IPS-15b (cell line): ENCODE results near the gene CCDC102A.

ENCODE experiments used
- H3K27me3 ChIP-seq: one replicate; pipeline ENCODE4 v1.6.1; 2013; ENCODE audit warnings: low read length; ENCODE audit not compliant: control insufficient read depth, insufficient read depth
- H3K36me3 ChIP-seq: one replicate; pipeline ENCODE4 v1.6.1; 2013; ENCODE audit warnings: low read length; ENCODE audit not compliant: control insufficient read depth, insufficient read depth
- H3K4me1 ChIP-seq: one replicate; pipeline ENCODE4 v1.6.1; 2013; ENCODE audit warnings: mild to moderate bottlenecking, low read length; ENCODE audit not compliant: control insufficient read depth, insufficient read depth
- H3K4me3 ChIP-seq: one replicate; pipeline ENCODE4 v1.5.1; 2013; ENCODE audit warnings: low read depth, low read length
- H3K9ac ChIP-seq: one replicate; pipeline ENCODE4 v1.6.1; 2013; ENCODE audit warnings: low read depth, mild to moderate bottlenecking, low read length
- H3K9me3 ChIP-seq: one replicate; pipeline ENCODE4 v1.6.1; 2013; ENCODE audit warnings: mild to moderate bottlenecking, low read length; ENCODE audit not compliant: control insufficient read depth, insufficient read depth

Gene CCDC102A

DNA sequence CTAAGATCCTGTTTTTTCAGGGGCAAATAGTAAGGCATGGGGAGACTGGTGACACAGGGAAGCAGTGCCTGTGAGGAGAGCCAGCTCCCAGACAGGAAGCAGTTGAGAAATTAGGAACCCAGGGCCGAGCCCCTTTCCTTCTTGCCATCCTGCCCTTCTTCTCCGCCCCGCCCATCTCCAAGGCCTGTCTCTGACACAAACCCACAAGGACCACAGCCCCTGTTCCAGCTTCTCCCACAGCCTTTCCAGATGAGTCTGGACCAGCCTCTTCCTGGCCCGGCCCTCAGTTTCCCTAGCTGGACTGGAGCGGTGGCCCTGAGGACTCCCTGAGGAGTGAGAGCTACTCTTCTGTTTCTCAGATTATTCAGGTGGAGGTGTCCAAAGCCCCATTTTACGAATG lies 9.9 kb downstream of the CCDC102A start:
- H3K27me3 ChIP-seq = peaks cover 9% of the 10 kb centered on the region
- H3K36me3 ChIP-seq = no peaks in the 10 kb centered on the region
- no peaks in the 10 kb centered on the region for H3K9me3 ChIP-seq
- H3K4me3 ChIP-seq = no peak overlapping the region
- no peak overlapping the region for H3K9ac ChIP-seq
- peaks cover 6% of the 10 kb centered on the region for H3K4me1 ChIP-seq

DNA sequence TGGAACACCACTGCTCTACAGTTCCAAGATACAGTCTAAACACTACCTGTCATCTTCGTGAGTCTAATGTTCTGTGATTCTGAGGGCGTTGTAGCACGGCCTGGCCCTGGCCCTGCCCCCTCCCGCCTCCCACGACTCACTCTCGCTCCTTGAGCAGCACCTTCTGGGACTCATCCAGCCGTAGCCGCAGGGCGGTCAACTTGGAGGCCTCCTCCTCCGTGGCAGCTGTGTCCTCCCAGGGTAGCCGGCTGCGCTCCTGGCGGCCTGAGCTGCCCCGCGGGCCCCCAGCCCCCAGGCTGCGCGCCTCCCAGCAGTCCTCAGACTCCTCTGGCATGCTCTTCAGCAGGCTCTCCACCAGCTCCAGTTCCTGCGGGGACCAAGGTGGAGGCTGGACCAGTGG lies 10.6 kb downstream of the CCDC102A start:
- Histone ChIP-seq H3K27me3 (peaks cover 7% of the 10 kb centered on the region), H3K9ac (no peak overlapping the region), H3K4me1 (peaks cover 6% of the 10 kb centered on the region), H3K36me3 (no peaks in the 10 kb centered on the region), H3K4me3 (no peak overlapping the region), H3K9me3 (no peaks in the 10 kb centered on the region)

DNA sequence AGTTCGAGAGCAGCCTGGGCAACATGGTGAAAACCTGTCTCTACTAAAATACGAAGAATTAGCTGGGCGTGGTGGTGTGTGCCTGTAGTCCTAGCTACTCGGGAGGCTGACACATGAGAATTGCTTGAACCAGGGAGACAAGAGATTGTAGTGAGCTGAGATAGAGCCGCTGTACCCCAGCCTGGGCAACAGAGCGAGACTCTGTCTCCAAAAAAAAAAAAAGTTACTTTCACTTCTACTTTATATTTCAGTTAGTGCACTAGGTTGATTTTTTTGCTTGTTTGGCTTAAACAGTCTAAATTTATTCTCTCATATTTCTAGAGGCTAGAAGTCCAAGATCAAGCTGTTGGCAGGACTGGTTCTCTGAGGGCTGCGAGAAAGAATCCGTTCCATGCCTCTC lies 13.4 kb downstream of the CCDC102A start:
- H3K9me3 ChIP-seq = no peaks in the 10 kb centered on the region
- H3K27me3 ChIP-seq = no peaks in the 10 kb centered on the region
- H3K9ac ChIP-seq = no peak overlapping the region
- no peak overlapping the region for H3K4me3 ChIP-seq
- H3K4me1 ChIP-seq = peaks cover 4% of the 10 kb centered on the region
- peaks cover 4% of the 10 kb centered on the region for H3K36me3 ChIP-seq

DNA sequence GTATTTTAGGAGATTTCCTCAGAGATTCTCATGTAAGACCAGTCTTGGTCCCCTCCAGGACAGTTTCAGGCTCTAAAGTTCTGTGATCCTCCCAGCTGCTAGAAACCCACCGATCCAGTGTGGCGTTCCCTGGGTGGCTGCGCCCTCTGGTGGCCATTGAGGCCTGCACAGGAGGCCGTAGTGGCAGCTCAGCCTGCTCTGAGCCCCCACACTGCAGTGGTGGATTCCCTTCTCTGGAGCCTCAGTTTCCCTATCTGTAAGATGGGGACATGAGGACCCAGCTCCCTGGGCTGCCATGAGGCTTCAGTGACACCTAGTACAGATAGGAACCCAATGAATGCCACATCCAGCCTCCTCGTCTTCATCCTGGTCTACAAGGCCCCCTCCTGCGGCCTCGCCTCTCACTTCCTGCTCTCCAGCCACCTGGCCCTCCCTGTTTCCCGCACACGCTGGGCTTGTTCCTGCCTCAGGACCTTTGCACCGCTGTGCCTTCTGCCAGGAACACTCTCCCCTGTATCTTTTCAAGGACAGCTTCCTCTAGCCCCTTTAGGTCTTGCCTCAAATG lies 16.5 kb downstream of the CCDC102A start:
- no peaks in the 10 kb centered on the region for H3K9me3 ChIP-seq
- H3K36me3 ChIP-seq = peaks cover 4% of the 10 kb centered on the region
- no peak overlapping the region for H3K9ac ChIP-seq
- no peak overlapping the region for H3K4me3 ChIP-seq
- H3K27me3 ChIP-seq = no peaks in the 10 kb centered on the region
- H3K4me1 ChIP-seq = peaks cover 3% of the 10 kb centered on the region

DNA sequence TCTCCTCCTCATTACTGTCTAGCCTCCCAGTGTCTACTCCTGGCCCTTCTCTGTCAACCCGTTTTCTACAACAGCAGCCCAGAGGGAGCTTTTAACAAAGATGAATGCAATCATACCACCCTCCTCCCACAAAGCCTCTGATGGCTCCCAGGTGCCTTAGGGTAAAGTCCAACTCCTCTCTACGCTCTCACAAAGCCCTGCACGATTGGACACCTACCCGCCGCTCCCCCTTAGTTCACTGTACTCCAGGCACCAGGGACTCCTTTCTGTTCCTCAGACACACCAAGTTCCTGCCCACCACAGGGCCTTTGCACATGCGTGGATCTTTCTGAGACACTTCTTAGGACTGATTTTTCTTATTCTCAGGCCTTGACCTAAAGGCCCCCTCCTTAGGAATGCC lies 17.4 kb downstream of the CCDC102A start:
- peaks cover 3% of the 10 kb centered on the region for H3K4me1 ChIP-seq
- no peaks in the 10 kb centered on the region for H3K9me3 ChIP-seq
- no peak overlapping the region for H3K9ac ChIP-seq
- H3K27me3 ChIP-seq = no peaks in the 10 kb centered on the region
- peaks cover 4% of the 10 kb centered on the region for H3K36me3 ChIP-seq
- H3K4me3 ChIP-seq = no peak overlapping the region

DNA sequence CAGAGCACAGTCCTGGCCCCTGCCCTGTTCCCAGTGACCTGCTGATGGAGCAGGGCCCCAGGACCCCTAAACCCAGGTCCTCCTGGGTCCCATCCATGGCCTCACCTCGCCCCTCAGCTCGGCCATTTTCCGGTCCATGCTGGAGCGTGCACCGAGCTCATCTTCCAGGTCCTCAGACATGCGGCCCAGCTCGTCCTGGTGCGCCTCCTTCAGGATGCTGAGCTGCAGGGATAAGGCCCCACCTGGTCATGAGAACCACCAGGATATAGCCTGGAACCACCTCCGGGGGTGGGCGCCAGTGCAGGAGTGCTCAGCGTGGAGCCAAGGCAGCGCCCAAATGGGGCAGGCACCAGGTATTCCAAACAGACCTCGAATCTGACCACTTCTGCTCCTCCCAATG lies 17.9 kb downstream of the CCDC102A start:
- Histone ChIP-seq H3K27me3 (no peaks in the 10 kb centered on the region), H3K36me3 (peaks cover 4% of the 10 kb centered on the region), H3K4me1 (peaks cover 3% of the 10 kb centered on the region), H3K9ac (no peak overlapping the region), H3K4me3 (no peak overlapping the region), H3K9me3 (no peaks in the 10 kb centered on the region)

DNA sequence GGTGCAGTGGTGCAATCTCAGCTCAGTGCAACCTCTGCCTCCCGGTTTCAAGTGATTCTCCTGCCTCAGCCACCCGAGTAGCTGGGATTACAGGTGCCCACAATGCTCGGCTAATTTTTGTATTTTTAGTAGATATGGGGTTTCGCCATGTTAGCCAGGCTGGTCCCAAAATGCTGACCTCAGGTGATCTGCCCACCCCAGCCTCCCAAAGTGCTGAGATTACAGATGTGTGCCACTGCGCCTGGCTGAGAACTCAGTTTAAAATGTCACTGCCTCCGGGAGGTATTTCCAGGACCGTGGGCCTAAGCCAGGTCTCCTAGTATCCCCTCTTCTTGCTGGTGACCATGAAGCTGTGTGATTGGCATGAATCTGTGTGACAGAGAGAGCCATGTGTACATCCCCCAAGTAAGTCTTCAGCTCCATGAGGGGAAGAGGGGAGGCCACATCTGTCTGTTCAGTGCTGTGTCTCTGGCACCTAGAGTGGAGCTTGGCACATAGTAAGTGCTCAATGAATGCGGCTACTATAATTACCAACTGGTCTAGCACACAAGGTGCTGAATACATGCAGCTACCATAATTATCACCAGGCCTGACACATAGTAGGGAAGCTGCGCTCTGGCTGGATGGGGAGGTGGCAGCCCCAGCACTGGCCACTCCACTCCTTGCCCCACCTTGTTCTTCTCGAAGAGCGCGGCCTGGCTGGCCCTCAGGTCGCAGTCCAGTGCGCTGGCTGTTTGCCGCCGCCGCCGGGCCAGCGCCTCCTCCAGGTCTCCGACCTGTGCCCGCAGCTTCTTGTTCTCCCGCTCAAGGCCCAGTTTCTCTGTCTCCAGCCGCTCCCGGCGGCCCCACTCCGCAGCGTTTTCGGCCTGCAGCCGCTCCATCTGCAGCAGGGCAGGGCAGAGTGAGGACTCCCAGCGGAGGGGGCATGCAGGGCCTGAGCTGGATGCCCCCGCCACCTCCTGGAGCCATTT lies 18.7 kb downstream of the CCDC102A start:
- H3K36me3 ChIP-seq = peaks cover 4% of the 10 kb centered on the region
- H3K4me3 ChIP-seq = no peak overlapping the region
- no peak overlapping the region for H3K9ac ChIP-seq
- H3K27me3 ChIP-seq = no peaks in the 10 kb centered on the region
- no peaks in the 10 kb centered on the region for H3K9me3 ChIP-seq
- peaks cover 3% of the 10 kb centered on the region for H3K4me1 ChIP-seq

DNA sequence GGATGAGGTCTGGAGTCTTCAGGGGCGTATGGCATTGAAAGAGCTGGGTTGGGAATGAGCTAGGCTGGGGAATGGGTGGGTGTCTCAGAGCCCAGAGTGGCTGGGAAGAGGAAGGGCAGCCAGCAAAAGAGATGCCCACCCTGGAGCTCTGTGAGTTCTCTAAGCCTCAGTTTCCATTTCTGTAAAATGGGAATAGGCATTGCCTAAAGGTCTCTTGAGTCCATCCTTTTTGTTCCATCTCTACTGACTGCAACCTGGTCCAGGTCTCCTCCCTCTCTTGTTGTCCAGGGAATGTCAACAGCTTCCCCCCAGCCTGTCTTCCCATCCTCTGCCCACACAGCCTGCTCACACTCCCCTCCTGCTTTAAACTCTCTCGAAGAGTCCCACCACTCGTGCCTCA lies 19.6 kb downstream of the CCDC102A start:
- Histone ChIP-seq H3K4me1 (peaks cover 3% of the 10 kb centered on the region), H3K4me3 (no peak overlapping the region), H3K9ac (no peak overlapping the region), H3K27me3 (no peaks in the 10 kb centered on the region), H3K9me3 (no peaks in the 10 kb centered on the region), H3K36me3 (peaks cover 4% of the 10 kb centered on the region)

DNA sequence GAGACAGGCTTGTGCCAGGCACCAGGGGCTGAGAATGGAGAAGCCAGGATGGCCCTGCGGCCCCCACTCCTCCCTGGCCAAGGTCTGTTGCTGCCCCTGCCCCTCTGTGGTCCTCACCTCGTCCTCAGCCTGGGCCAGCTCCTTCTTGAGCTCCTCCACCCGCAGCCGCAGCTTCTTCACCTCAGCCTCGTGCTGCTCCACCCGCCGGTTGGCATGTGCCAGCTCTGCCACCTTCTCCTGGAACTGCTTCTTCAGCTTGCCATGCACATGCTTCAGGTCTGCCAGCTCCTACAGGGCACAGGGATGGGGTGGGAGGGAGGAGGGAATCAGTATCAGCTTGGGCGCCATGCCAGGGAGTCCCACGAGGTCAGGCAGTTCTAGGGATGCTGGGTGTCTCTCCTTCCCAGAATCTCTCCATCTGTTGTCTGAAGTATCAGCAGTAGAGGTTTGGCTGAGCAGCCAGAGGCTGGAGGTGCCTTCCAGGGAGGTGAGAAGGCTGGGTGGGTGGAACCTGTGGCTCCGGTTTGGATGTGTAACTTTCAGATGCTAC lies 20.1 kb downstream of the CCDC102A start:
- H3K4me3 ChIP-seq = no peak overlapping the region
- H3K36me3 ChIP-seq = peaks cover 4% of the 10 kb centered on the region
- no peak overlapping the region for H3K9ac ChIP-seq
- no peaks in the 10 kb centered on the region for H3K9me3 ChIP-seq
- peaks cover 3% of the 10 kb centered on the region for H3K4me1 ChIP-seq
- no peaks in the 10 kb centered on the region for H3K27me3 ChIP-seq

DNA sequence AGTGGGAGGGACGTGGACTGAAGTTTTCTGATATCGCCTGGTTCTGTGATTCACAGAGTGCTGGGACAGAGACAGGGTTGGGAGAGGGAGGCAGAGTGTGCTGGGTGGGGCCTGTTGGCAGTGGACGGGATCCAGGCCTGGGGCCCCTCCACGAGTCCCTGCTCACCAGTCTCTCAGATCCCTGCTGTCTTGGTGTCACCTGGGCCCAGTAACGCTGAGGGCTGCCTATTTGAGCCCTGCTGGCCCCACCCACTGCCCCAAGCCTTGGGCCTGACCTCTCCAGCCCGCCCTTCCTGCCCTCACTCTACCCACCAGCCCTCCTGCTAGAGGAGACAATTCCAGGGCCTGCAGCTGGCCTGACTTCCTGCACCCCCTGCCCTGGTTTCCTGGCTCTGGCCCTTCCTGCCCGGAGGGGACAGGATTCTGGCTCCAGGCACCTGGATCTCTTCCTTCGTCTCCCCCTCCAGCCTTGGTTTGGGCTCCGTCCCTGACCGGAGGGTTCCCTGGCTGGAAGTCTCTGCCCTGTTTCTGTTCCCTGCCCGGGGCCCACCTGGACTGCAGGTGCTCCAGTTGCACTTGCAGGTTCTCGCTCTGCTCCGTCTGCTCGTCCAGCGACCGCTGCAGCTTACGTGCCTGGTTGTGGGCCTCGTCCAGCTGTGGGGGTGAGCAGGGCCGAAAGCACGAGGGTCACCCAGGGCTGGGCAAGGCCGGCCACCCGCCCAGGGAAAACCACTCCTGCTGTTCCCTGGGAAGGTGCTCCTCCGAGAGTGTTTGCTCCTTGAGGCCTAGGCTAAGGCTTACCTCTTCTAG lies 21.4 kb downstream of the CCDC102A start:
- H3K27me3 ChIP-seq = no peaks in the 10 kb centered on the region
- peaks cover 4% of the 10 kb centered on the region for H3K36me3 ChIP-seq
- peaks cover 3% of the 10 kb centered on the region for H3K4me1 ChIP-seq
- no peak overlapping the region for H3K4me3 ChIP-seq
- no peaks in the 10 kb centered on the region for H3K9me3 ChIP-seq
- no peak overlapping the region for H3K9ac ChIP-seq

DNA sequence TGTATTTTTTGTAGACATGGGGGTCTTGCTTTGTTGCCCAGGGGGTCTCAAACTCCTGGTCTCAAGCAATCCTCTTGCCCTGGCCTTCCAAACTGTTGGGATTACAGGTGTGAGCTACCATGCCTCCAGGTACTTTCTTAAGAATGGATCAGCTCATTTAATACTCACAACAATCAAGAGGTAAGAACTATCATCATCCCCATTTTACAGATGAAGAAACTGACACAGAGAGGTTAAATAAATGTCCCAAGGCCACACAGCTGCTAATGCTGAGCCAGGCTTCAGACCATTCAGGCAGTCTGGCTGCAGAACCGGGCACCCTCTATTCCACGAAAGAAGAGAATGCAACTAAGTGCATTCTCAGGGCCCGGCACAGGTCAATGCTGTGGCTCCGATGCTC lies 22.0 kb downstream of the CCDC102A start:
- Histone ChIP-seq H3K4me1 (peaks cover 1% of the 10 kb centered on the region), H3K36me3 (peaks cover 4% of the 10 kb centered on the region), H3K4me3 (no peak overlapping the region), H3K27me3 (no peaks in the 10 kb centered on the region), H3K9me3 (no peaks in the 10 kb centered on the region), H3K9ac (no peak overlapping the region)
